ENCODE measurements around the gene ONECUT1.

ONECUT1 gene

GRCh38 chr15:52798529-52799101 lies 8.5 kb upstream of the ONECUT1 start:
- H3K4me3 ChIP-seq (ENCODE audit: low read length): no peak overlapping the region
- DNase-seq (ENCODE audit: low read depth, low spot score): no peak

GRCh38 chr15:52797625-52798501 lies 7.7 kb upstream of the ONECUT1 start:
- peak overlapping the region; percentile 20 for H3K4me3 ChIP-seq (ENCODE audit: low read length)
- DNase-seq (ENCODE audit: low read depth, low spot score): peak; percentile 56

GRCh38 chr15:52796753-52797520 lies 6.8 kb upstream of the ONECUT1 start:
- no peak overlapping the region for H3K4me3 ChIP-seq (ENCODE audit: low read length)
- DNase-seq (ENCODE audit: low read depth, low spot score): no peak

- no peak overlapping the region for H3K4me3 ChIP-seq (ENCODE audit: low read length)
Observed at GRCh38 chr15:52796228-52796521, 6.0 kb upstream of the ONECUT1 start.

GRCh38 chr15:52795464-52796227 lies 5.5 kb upstream of the ONECUT1 start:
- H3K4me3 ChIP-seq (ENCODE audit: low read length): no peak overlapping the region
- DNase-seq (ENCODE audit: low read depth, low spot score): no peak

More at GRCh38 chr15:52796228-52796521, 6.0 kb upstream of the ONECUT1 start:
- no peak for DNase-seq (ENCODE audit: low read depth, low spot score)

- no peak overlapping the region for H3K4me3 ChIP-seq (ENCODE audit: low read length)
Observed at GRCh38 chr15:52794665-52795463, 4.7 kb upstream of the ONECUT1 start.

GRCh38 chr15:52791776-52792175 lies 1.6 kb upstream of the ONECUT1 start:
- H3K4me3 ChIP-seq (ENCODE audit: low read length): no peak overlapping the region
- DNase-seq (ENCODE audit: low read depth, low spot score): no peak

More at GRCh38 chr15:52794665-52795463, 4.7 kb upstream of the ONECUT1 start:
- no peak for DNase-seq (ENCODE audit: low read depth, low spot score)

- H3K4me3 ChIP-seq (ENCODE audit: low read length): peak overlapping the region; percentile 65; the same call in 1 of the 2 replicates
Observed at GRCh38 chr15:52790941-52791751, 1.0 kb upstream of the ONECUT1 start.

GRCh38 chr15:52789601-52790168 lies 451 bp downstream of the ONECUT1 start:
- peak; percentile 22 for DNase-seq (ENCODE audit: low read depth, low spot score)
- peak overlapping the region; percentile 65 for H3K4me3 ChIP-seq (ENCODE audit: low read length)

More at GRCh38 chr15:52790941-52791751, 1.0 kb upstream of the ONECUT1 start:
- no peak for DNase-seq (ENCODE audit: low read depth, low spot score)

GRCh38 chr15:52789008-52789600 lies 1.0 kb downstream of the ONECUT1 start:
- no peak overlapping the region; the same call in 1 of the 2 replicates for H3K4me3 ChIP-seq (ENCODE audit: low read length)
- DNase-seq (ENCODE audit: low read depth, low spot score): no peak

GRCh38 chr15:52788099-52788986 lies 1.8 kb downstream of the ONECUT1 start:
- no peak overlapping the region for H3K4me3 ChIP-seq (ENCODE audit: low read length)
- DNase-seq (ENCODE audit: low read depth, low spot score): no peak

- no peak overlapping the region for H3K4me3 ChIP-seq (ENCODE audit: low read length)
- no peak for DNase-seq (ENCODE audit: low read depth, low spot score)
Observed at GRCh38 chr15:52787549-52788098, 2.5 kb downstream of the ONECUT1 start.

- DNase-seq (ENCODE audit: low read depth, low spot score): no peak
- H3K4me3 ChIP-seq (ENCODE audit: low read length): no peak overlapping the region
Observed at GRCh38 chr15:52787123-52787503, 3.0 kb downstream of the ONECUT1 start.

- H3K4me3 ChIP-seq (ENCODE audit: low read length): no peak overlapping the region
- DNase-seq (ENCODE audit: low read depth, low spot score): no peak
Observed at GRCh38 chr15:52786436-52787122, 3.6 kb downstream of the ONECUT1 start.

GRCh38 chr15:52785672-52786406 lies 4.3 kb downstream of the ONECUT1 start:
- H3K4me3 ChIP-seq (ENCODE audit: low read length): no peak overlapping the region
- no peak for DNase-seq (ENCODE audit: low read depth, low spot score)
